ENCODE data around the gene KBTBD3.
A peak's percentile ranks its signal among the peaks of the same experiment; 100 is the strongest.

The KBTBD3 gene

DNA sequence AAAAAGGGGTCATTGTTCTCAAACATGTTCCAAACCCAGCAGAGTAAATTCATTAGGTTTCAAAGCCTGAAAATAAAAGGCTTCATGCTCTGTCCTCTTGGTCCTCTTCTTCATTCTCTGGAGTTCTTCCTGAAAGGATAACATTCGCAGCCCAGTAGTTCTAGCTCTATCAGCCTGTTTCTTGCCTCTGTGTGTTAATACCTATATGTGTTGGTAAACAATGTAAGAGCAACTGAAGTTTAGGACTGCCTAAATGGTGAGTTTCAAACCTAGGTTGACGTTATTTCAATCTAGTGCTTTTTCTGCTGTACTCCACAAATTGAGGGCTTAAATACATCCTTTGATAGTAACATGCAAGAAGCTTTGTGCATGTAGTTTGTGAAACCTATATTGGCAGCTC is 9.7 kb upstream of the KBTBD3 start:
- peak overlapping the region; percentile 6 to 45 for H3K27ac ChIP-seq
- peaks cover 0 to 5% (median 0%) of the 10 kb centered on the region in 3 donors for H3K36me3 ChIP-seq
- intact Hi-C loops (cut with DNase I; ENCODE audit: low total_unique reads), result no loop called here
- H3K4me3 ChIP-seq, result no peak overlapping the region
- no peaks in the 10 kb centered on the region for H3K9me3 ChIP-seq
- DNase-seq, result no peak
- H3K4me1 ChIP-seq, result peaks cover 0 to 70% (median 10%) of the 10 kb centered on the region in 4 donors
- H3K27me3 ChIP-seq, result no peaks in the 10 kb centered on the region
- TF ChIP-seq CTCF (IDR thresholded peaks at IDR 0.05), result no peak

- H3K36me3 ChIP-seq, result no peaks in the 10 kb centered on the region
- no peak for TF ChIP-seq CTCF (IDR thresholded peaks at IDR 0.05)
- H3K4me3 ChIP-seq, result no peak overlapping the region
- peak overlapping the region in 1 of 2 donors; percentile 45 for H3K27ac ChIP-seq
- H3K9me3 ChIP-seq, result no peaks in the 10 kb centered on the region
- no peak for DNase-seq
- peaks cover 0 to 68% (median 14%) of the 10 kb centered on the region in 4 donors for H3K4me1 ChIP-seq
- no peaks in the 10 kb centered on the region for H3K27me3 ChIP-seq
- intact Hi-C loops (cut with DNase I; ENCODE audit: low total_unique reads), result no loop called here
Measured at GRCh38 chr11:106086135-106086534, 9.0 kb upstream of the KBTBD3 start.

DNA sequence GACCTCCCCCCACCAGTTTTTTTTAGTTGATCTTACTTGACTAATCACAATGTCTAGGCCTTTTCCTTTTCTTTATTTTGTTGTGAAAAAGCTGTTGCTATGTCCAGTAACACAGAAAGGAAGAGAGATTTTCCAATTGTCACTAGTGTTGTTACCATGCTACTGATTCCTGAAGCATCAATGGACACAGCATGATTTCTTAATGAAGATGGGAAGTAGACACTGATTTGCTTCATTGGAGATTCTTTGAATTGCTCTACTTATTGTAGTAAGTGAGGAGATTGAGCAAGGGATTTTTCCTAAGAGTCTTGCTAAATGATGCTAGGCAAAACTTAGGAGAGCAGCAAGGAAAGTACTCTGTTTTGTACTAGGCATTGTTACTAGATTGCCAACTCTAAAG is 4.9 kb upstream of the KBTBD3 start:
- H3K9me3 ChIP-seq, result no peaks in the 10 kb centered on the region
- intact Hi-C loops (cut with DNase I; ENCODE audit: low total_unique reads), result no loop called here
- no peak for DNase-seq
- no peak overlapping the region for H3K4me3 ChIP-seq
- no peak for TF ChIP-seq CTCF (IDR thresholded peaks at IDR 0.05)
- peaks cover 0 to 9% (median 7%) of the 10 kb centered on the region in 3 donors for H3K36me3 ChIP-seq
- no peak overlapping the region for H3K27ac ChIP-seq
- H3K4me1 ChIP-seq, result peaks cover 0 to 64% (median 18%) of the 10 kb centered on the region in 4 donors
- no peaks in the 10 kb centered on the region for H3K27me3 ChIP-seq

GRCh38 chr11:106077609-106078455 is 685 bp upstream of the KBTBD3 start, which contains the start of gene AASDHPPT:
TSS of gene AASDHPPT (plus strand) at chr11:106077662. CDS start at chr11:106077711, 49 bp downstream.
- H3K27ac ChIP-seq, result peak within 1 kb of the TSS; percentile 95 to 96
- intact Hi-C loops (cut with DNase I; ENCODE audit: low total_unique reads), result loop anchor here (5.0 kb wide), 1 partner anchor 56 kb away; the partner anchor contains the start of gene MSANTD4

More at GRCh38 chr11:106077609-106078455, 685 bp upstream of the KBTBD3 start, which contains the start of gene AASDHPPT:
- peak within 1 kb of the TSS; percentile 84 to 85 for H3K4me3 ChIP-seq
- H3K4me1 ChIP-seq, result peaks cover 0 to 50% (median 18%) of the 10 kb centered on the region in 4 donors
- H3K36me3 ChIP-seq, result peaks cover 0 to 9% (median 7%) of the 10 kb centered on the region in 3 donors
- no peak for DNase-seq
- no peak for TF ChIP-seq CTCF (IDR thresholded peaks at IDR 0.05)
- H3K9me3 ChIP-seq, result no peaks in the 10 kb centered on the region
- H3K27me3 ChIP-seq, result no peaks in the 10 kb centered on the region
